ENCODE results near the gene RAB3A. TPM values are rescaled to one million over a fixed set of nuclear protein-coding genes. Genes with fewer than 3 reads are reported as not detected.

RAB3A gene
- total RNA-seq, 6 donors from 2014 or later = 0.46 to 5.0 (median 3.4) TPM

GRCh38 chr19:18172331-18173053 is 31.4 kb downstream of the RAB3A start:
- H3K4me3 ChIP-seq = no peak overlapping the region
- 88 to 90% methylated on average over 3 to 7 of the region's 7 CpGs for WGBS, 2 donors
- ATAC-seq (ENCODE audit: low FRiP score in 2 of 2) = no peak

GRCh38 chr19:18171605-18172327 is 32.1 kb downstream of the RAB3A start:
- H3K27me3 ChIP-seq = no peaks in the 10 kb centered on the region
- peak overlapping the region; percentile 51 to 91 (median 76) for H3K27ac ChIP-seq
- ATAC-seq (ENCODE audit: low FRiP score in 2 of 2) (no peak), DNase-seq (no peak)
- no peak overlapping the region for H3K4me3 ChIP-seq
- peaks cover 8 to 43% (median 25%) of the 10 kb centered on the region in 4 donors for H3K4me1 ChIP-seq
- H3K36me3 ChIP-seq = peaks cover 0 to 36% (median 15%) of the 10 kb centered on the region in 4 donors
- H3K9me3 ChIP-seq = no peaks in the 10 kb centered on the region
- TF ChIP-seq CTCF (IDR thresholded peaks at IDR 0.05) (no peak), POLR2A (IDR thresholded peaks at IDR 0.05) (peak in 1 of 4 donors; percentile 49)
- WGBS, 2 donors = 87 to 90% methylated on average over 7 to 8 of the region's 8 CpGs

More at GRCh38 chr19:18172331-18173053, 31.4 kb downstream of the RAB3A start:
- peaks cover 8 to 43% (median 25%) of the 10 kb centered on the region in 4 donors for H3K4me1 ChIP-seq
- TF ChIP-seq POLR2A (IDR thresholded peaks at IDR 0.05) (no peak), EP300 (IDR thresholded peaks at IDR 0.05) (no peak), CTCF (IDR thresholded peaks at IDR 0.05) (no peak), POLR2AphosphoS5 (IDR thresholded peaks at IDR 0.05) (no peak)
- H3K27ac ChIP-seq = peak overlapping the region; percentile 48 to 91 (median 76)
- no peaks in the 10 kb centered on the region for H3K27me3 ChIP-seq
- no peak for DNase-seq
- no peaks in the 10 kb centered on the region for H3K9me3 ChIP-seq
- H3K36me3 ChIP-seq = peaks cover 0 to 36% (median 11%) of the 10 kb centered on the region in 4 donors

GRCh38 chr19:18170714-18171255 is 33.1 kb downstream of the RAB3A start:
- H3K4me1 ChIP-seq = peaks cover 8 to 43% (median 25%) of the 10 kb centered on the region in 4 donors
- H3K27me3 ChIP-seq = no peaks in the 10 kb centered on the region
- H3K36me3 ChIP-seq = peaks cover 3 to 44% (median 22%) of the 10 kb centered on the region in 4 donors
- WGBS, 2 donors = 61 to 65% methylated on average over 14 to 16 of the region's 16 CpGs
- no peak for TF ChIP-seq EP300 (IDR thresholded peaks at IDR 0.05)
- no peak for TF ChIP-seq POLR2AphosphoS5 (IDR thresholded peaks at IDR 0.05)
- peak in 1 of 4 donors; percentile 74 for TF ChIP-seq POLR2A (IDR thresholded peaks at IDR 0.05)
- DNase-seq (peak in 1 of 2 donors; percentile 68), ATAC-seq (ENCODE audit: low FRiP score in 2 of 2) (peak in 1 of 2 donors; percentile 39)
- H3K27ac ChIP-seq = peak overlapping the region; percentile 63 to 91 (median 76)
- H3K9me3 ChIP-seq = no peaks in the 10 kb centered on the region
- H3K4me3 ChIP-seq = peak overlapping the region in 1 of 4 donors; percentile 1

GRCh38 chr19:18168673-18169381 is 35.0 kb downstream of the RAB3A start:
- Histone ChIP-seq H3K27me3 (no peaks in the 10 kb centered on the region), H3K4me3 (peak overlapping the region in 1 of 4 donors; percentile 1), H3K4me1 (peaks cover 0 to 26% (median 16%) of the 10 kb centered on the region in 4 donors), H3K36me3 (peaks cover 3 to 45% (median 28%) of the 10 kb centered on the region in 4 donors), H3K9me3 (no peaks in the 10 kb centered on the region), H3K27ac (peak overlapping the region; percentile 50 to 91 (median 76))
- DNase-seq (peak in 1 of 2 donors; percentile 88), ATAC-seq (ENCODE audit: low FRiP score in 2 of 2) (no peak)
- TF ChIP-seq POLR2AphosphoS5 (IDR thresholded peaks at IDR 0.05) = no peak
- TF ChIP-seq POLR2A (IDR thresholded peaks at IDR 0.05) = no peak
- TF ChIP-seq EP300 (IDR thresholded peaks at IDR 0.05) = no peak
- WGBS, 2 donors = 93 to 96% methylated on average over 36 to 64 of the region's 66 CpGs

GRCh38 chr19:18167975-18168645 is 35.7 kb downstream of the RAB3A start:
- DNase-seq = peak in 1 of 2 donors; percentile 67
- ATAC-seq (ENCODE audit: low FRiP score in 2 of 2) = peak; percentile 59 to 67
- Histone ChIP-seq H3K27me3 (no peaks in the 10 kb centered on the region), H3K36me3 (peaks cover 5 to 48% (median 33%) of the 10 kb centered on the region in 4 donors), H3K4me3 (no peak overlapping the region), H3K4me1 (peaks cover 0 to 20% (median 10%) of the 10 kb centered on the region in 4 donors), H3K27ac (peak overlapping the region in 1 of 4 donors; percentile 91), H3K9me3 (no peaks in the 10 kb centered on the region)
- 66 to 92% methylated on average over 10 to 14 of the region's 14 CpGs for WGBS, 2 donors
- TF ChIP-seq EP300 (IDR thresholded peaks at IDR 0.05) = no peak
- TF ChIP-seq CTCF (IDR thresholded peaks at IDR 0.05) = peak; percentile 66 to 82 (median 78)

Measured in upper lobe of left lung (tissue), 6 donors.